ENCODE results near the gene ADAR. TPM values are rescaled to one million over a fixed set of nuclear protein-coding genes. Genes with fewer than 3 reads are reported as not detected.

ADAR gene
- total and polyA plus RNA-seq, 2 donors from 2014 or later = 40.3 to 154 TPM

DNA sequence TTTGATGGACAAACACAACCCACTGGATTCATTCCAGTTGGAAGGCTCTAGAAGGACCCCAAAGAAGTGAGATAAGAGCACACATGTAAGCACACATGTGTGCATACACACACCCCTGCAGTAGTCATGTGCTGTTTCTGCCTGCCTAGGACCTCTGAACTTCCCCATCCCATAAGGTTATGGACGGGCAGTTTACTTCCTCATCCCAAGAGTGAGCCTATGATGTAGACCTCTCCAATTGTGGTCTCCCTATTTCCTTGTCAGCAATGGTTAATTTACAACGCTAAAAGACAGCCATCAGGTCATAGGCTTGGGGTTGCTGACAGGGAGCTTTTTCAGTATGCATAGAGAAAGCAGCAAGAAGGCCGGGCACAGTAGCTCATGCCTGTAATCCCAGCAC, 15.4 kb upstream of the ADAR start:
- DNase-seq = no peak

GRCh38 chr1:154622503-154623039, 14.6 kb upstream of the ADAR start:
- no peak overlapping the region for H3K27ac ChIP-seq (ENCODE audit: low read depth in 2 of 2, low read length in 2 of 2)
- TF ChIP-seq, protein P1, sequence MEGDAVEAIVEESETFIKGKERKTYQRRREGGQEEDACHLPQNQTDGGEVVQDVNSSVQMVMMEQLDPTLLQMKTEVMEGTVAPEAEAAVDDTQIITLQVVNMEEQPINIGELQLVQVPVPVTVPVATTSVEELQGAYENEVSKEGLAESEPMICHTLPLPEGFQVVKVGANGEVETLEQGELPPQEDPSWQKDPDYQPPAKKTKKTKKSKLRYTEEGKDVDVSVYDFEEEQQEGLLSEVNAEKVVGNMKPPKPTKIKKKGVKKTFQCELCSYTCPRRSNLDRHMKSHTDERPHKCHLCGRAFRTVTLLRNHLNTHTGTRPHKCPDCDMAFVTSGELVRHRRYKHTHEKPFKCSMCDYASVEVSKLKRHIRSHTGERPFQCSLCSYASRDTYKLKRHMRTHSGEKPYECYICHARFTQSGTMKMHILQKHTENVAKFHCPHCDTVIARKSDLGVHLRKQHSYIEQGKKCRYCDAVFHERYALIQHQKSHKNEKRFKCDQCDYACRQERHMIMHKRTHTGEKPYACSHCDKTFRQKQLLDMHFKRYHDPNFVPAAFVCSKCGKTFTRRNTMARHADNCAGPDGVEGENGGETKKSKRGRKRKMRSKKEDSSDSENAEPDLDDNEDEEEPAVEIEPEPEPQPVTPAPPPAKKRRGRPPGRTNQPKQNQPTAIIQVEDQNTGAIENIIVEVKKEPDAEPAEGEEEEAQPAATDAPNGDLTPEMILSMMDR (IDR thresholded peaks at IDR 0.05; ENCODE audit: borderline replicate concordance, extremely low read depth, insufficient read depth) = no peak
- no peak overlapping the region for H3K4me3 ChIP-seq (ENCODE audit: low read length in 3 of 3)
- intact Hi-C loops (cut with DNase I) = no loop called here
- H3K27me3 ChIP-seq (ENCODE audit: control insufficient read depth, insufficient read depth, low read length) = no peaks in the 10 kb centered on the region
- H3K9me3 ChIP-seq (ENCODE audit: control insufficient read depth in 2 of 3, insufficient read depth in 1 of 3, low read length in 3 of 3) = no peaks in the 10 kb centered on the region
- FAIRE-seq (no peak), DNase-seq (no peak)
- no peaks in the 10 kb centered on the region for H3K36me3 ChIP-seq (ENCODE audit: control insufficient read depth in 2 of 3, insufficient read depth in 3 of 3, low read length in 3 of 3)
- peaks cover 0 to 6% (median 0%) of the 10 kb centered on the region in 3 donors for H3K4me1 ChIP-seq (ENCODE audit: control insufficient read depth in 2 of 3, insufficient read depth in 2 of 3, low read depth in 1 of 3, low read length in 3 of 3)
- no peak overlapping the region for H3K9ac ChIP-seq (ENCODE audit: low read length in 3 of 3)

More for the DNA sequence above, 15.4 kb upstream of the ADAR start:
- TF ChIP-seq, protein P1 (IDR thresholded peaks at IDR 0.05; ENCODE audit: borderline replicate concordance, extremely low read depth, insufficient read depth) = no peak
- Histone ChIP-seq H3K9ac (ENCODE audit: low read length in 3 of 3) (no peak overlapping the region), H3K9me3 (ENCODE audit: control insufficient read depth in 2 of 3, insufficient read depth in 1 of 3, low read length in 3 of 3) (no peaks in the 10 kb centered on the region), H3K4me1 (ENCODE audit: control insufficient read depth in 2 of 3, insufficient read depth in 2 of 3, low read depth in 1 of 3, low read length in 3 of 3) (peaks cover 0 to 6% (median 0%) of the 10 kb centered on the region in 3 donors), H3K36me3 (ENCODE audit: control insufficient read depth in 2 of 3, insufficient read depth in 3 of 3, low read length in 3 of 3) (no peaks in the 10 kb centered on the region), H3K27me3 (ENCODE audit: control insufficient read depth, insufficient read depth, low read length) (no peaks in the 10 kb centered on the region), H3K4me3 (ENCODE audit: low read length in 3 of 3) (no peak overlapping the region), H3K27ac (ENCODE audit: low read depth in 2 of 2, low read length in 2 of 2) (no peak overlapping the region)
- no peak for FAIRE-seq
- intact Hi-C loops (cut with DNase I) = no loop called here

DNA sequence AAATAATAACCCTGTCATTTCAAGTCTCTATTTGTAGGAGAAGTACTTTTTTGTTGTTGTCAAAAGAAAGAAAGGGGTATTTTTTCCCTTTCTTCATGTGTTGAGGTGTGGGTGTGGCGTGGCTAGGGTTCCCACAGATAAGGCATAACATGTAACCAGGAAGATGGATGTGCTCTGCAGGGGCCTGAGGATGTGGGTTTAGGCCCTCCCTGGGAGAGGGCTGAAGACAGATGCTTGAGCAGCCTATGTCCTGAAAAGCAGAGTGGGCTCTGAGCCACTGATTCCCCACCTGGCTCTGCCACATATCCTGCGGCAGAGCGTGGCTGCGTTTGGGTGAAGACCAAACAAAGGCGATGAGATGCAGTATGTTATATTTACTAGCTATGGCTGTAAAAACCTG, 13.9 kb upstream of the ADAR start:
- FAIRE-seq (no peak), DNase-seq (no peak)
- H3K4me1 ChIP-seq (ENCODE audit: control insufficient read depth in 2 of 3, insufficient read depth in 2 of 3, low read depth in 1 of 3, low read length in 3 of 3) = peaks cover 0 to 6% (median 0%) of the 10 kb centered on the region in 3 donors
- H3K27ac ChIP-seq (ENCODE audit: low read depth in 2 of 2, low read length in 2 of 2) = no peak overlapping the region
- H3K27me3 ChIP-seq (ENCODE audit: control insufficient read depth, insufficient read depth, low read length) = no peaks in the 10 kb centered on the region
- H3K9ac ChIP-seq (ENCODE audit: low read length in 3 of 3) = no peak overlapping the region
- no peaks in the 10 kb centered on the region for H3K36me3 ChIP-seq (ENCODE audit: control insufficient read depth in 2 of 3, insufficient read depth in 3 of 3, low read length in 3 of 3)
- no peak overlapping the region for H3K4me3 ChIP-seq (ENCODE audit: low read length in 3 of 3)
- H3K9me3 ChIP-seq (ENCODE audit: control insufficient read depth in 2 of 3, insufficient read depth in 1 of 3, low read length in 3 of 3) = no peaks in the 10 kb centered on the region
- intact Hi-C loops (cut with DNase I) = no loop called here
- TF ChIP-seq, protein P1 (IDR thresholded peaks at IDR 0.05; ENCODE audit: borderline replicate concordance, extremely low read depth, insufficient read depth) = no peak

DNA sequence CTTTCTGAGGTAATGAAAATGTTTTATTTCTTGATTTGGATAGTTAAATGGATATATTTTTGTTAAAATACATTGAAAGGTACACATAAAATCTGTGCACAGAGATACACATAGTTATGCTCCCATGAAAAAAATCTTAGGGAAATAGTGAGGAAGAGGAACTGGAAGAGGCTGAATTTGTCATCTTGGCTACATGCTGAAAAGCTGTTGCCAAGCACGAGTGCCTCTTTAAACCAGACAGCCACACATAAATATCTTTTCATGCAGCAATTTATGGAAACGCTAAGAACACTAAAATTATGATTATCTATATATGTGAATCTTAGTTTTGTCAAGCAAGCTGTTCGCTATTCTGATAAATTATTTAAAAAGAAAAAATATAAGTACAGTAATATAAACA, 12.8 kb upstream of the ADAR start:
- DNase-seq = no peak
- no peak for FAIRE-seq
- intact Hi-C loops (cut with DNase I) = no loop called here
- TF ChIP-seq, protein P1 (IDR thresholded peaks at IDR 0.05; ENCODE audit: borderline replicate concordance, extremely low read depth, insufficient read depth) = no peak
- Histone ChIP-seq H3K27me3 (ENCODE audit: control insufficient read depth, insufficient read depth, low read length) (no peaks in the 10 kb centered on the region), H3K4me3 (ENCODE audit: low read length in 3 of 3) (no peak overlapping the region), H3K27ac (ENCODE audit: low read depth in 2 of 2, low read length in 2 of 2) (no peak overlapping the region), H3K36me3 (ENCODE audit: control insufficient read depth in 2 of 3, insufficient read depth in 3 of 3, low read length in 3 of 3) (no peaks in the 10 kb centered on the region), H3K9me3 (ENCODE audit: control insufficient read depth in 2 of 3, insufficient read depth in 1 of 3, low read length in 3 of 3) (no peaks in the 10 kb centered on the region), H3K9ac (ENCODE audit: low read length in 3 of 3) (no peak overlapping the region), H3K4me1 (ENCODE audit: control insufficient read depth in 2 of 3, insufficient read depth in 2 of 3, low read depth in 1 of 3, low read length in 3 of 3) (peaks cover 0 to 4% (median 0%) of the 10 kb centered on the region in 3 donors)
